UCSD-AML1 (cell line): ENCODE data around the gene PLA2G4B.

Experiments used
- DNase-seq: peaks from one replicate; lab custom pipeline; 2025; ENCODE audit not compliant: unreplicated experiment; lab: John Stamatoyannopoulos, UW

The PLA2G4B gene

GRCh38 chr15:41850482-41851166 is 12.0 kb downstream of the PLA2G4B start:
- no peak for DNase-seq

- no peak for DNase-seq
These were observed 12.5 kb downstream of the PLA2G4B start for GRCh38 chr15:41851167-41851523.

GRCh38 chr15:41851755-41852370 is 13.2 kb downstream of the PLA2G4B start:
- DNase-seq = no peak

GRCh38 chr15:41852736-41853590 is 14.3 kb downstream of the PLA2G4B start:
- DNase-seq = no peak

GRCh38 chr15:41853831-41854230 is 15.2 kb downstream of the PLA2G4B start:
- DNase-seq = no peak

- DNase-seq = no peak
These were observed 15.8 kb downstream of the PLA2G4B start for GRCh38 chr15:41854443-41854842.

GRCh38 chr15:41855261-41855961 is 16.8 kb downstream of the PLA2G4B start:
- no peak for DNase-seq

- no peak for DNase-seq
These were observed 17.6 kb downstream of the PLA2G4B start for GRCh38 chr15:41856262-41856661.

GRCh38 chr15:41856716-41857115 is 18.1 kb downstream of the PLA2G4B start:
- DNase-seq = no peak

- no peak for DNase-seq
These were observed 18.7 kb downstream of the PLA2G4B start for GRCh38 chr15:41857316-41857715.

- DNase-seq = no peak
These were observed 20.1 kb downstream of the PLA2G4B start for GRCh38 chr15:41858756-41859155.

- peak; percentile 38 for DNase-seq
These were observed 21.6 kb downstream of the PLA2G4B start for GRCh38 chr15:41860049-41860828.

GRCh38 chr15:41861736-41862356 is 23.2 kb downstream of the PLA2G4B start:
- DNase-seq = no peak

GRCh38 chr15:41862515-41863116 is 24.0 kb downstream of the PLA2G4B start:
- DNase-seq = no peak

- no peak for DNase-seq
These were observed 26.9 kb downstream of the PLA2G4B start for GRCh38 chr15:41865490-41866055.

- no peak for DNase-seq
These were observed 27.6 kb downstream of the PLA2G4B start for GRCh38 chr15:41866263-41866703.

GRCh38 chr15:41866872-41867579 is 28.4 kb downstream of the PLA2G4B start:
- no peak for DNase-seq

- no peak for DNase-seq
These were observed 29.7 kb downstream of the PLA2G4B start for GRCh38 chr15:41868321-41868720.
